OCI-LY1 (cell line): ENCODE results near the gene RPSA.

Source experiments
- CTCF ChIP-seq: fragments of 200-600 bp; sonication (generic), shearing (Covaris generic); IDR thresholded peaks from 2 replicates; pipeline ENCODE4 v1.5.1; 2017; ENCODE audit warnings: mild to moderate bottlenecking, antibody characterized with exemption, low read length, moderate library complexity, mixed read lengths
- EZH2 ChIP-seq: fragments of 200-600 bp; sonication (generic), shearing (Covaris generic); IDR thresholded peaks from 2 replicates; pipeline ENCODE4 v1.8.0; 2017; ENCODE audit warnings: borderline replicate concordance, mixed run types, mild to moderate bottlenecking, antibody characterized with exemption, low read length, moderate library complexity, mixed read lengths

- no peak for TF ChIP-seq EZH2
- TF ChIP-seq CTCF: no peak
Measured at GRCh38 chr3:39401983-39402382, 4.5 kb upstream of the RPSA start.
